Gastrocnemius medialis (tissue), 4 donors: Measurements from ENCODE around the gene ZNF750. TPM values are rescaled to one million over a fixed set of nuclear protein-coding genes. Genes with fewer than 3 reads are reported as not detected.

Source experiments
- ATAC-seq, 2 donors: fragments of 150-250 bp; one replicate each; pipeline ENCODE4 v1.9.1; 2016
- DNase-seq, 2 donors: peaks; one replicate each; pipeline ENCODE4 v3.0.0-alpha.2; 2019
- H3K27ac ChIP-seq, 4 donors: fragments of 200-600 bp; sonication (generic); 1 replicate in 1 of 4; 2 replicates in 3 of 4; pipeline ENCODE4 v1.5.1; 2016 to 2018; ENCODE audit warnings: mild to moderate bottlenecking in 2 of 4, moderate library complexity in 1 of 4
- H3K27me3 ChIP-seq, 3 donors: fragments of 200-600 bp; sonication (generic) in 2 of 3; 1 replicate in 1 of 3; 2 replicates in 2 of 3; pipeline versions ENCODE4 v1.5.1 to v1.6.0; 2016 to 2019; ENCODE audit warnings: mild to moderate bottlenecking in 1 of 3, moderate library complexity in 1 of 3
- H3K36me3 ChIP-seq, 2 donors: fragments of 200-600 bp; sonication (generic) in 1 of 2; one replicate each; pipeline ENCODE4 v1.5.1; 2017 to 2018
- H3K4me1 ChIP-seq, 2 donors: fragments of 200-600 bp; sonication (generic) in 1 of 2; one replicate each; pipeline ENCODE4 v1.5.1; 2016 to 2017; ENCODE audit warnings: mild to moderate bottlenecking in 2 of 2
- H3K4me3 ChIP-seq, 4 donors: fragments of 200-600 bp; sonication (generic) in 3 of 4; 1 replicate in 1 of 4; 2 replicates in 3 of 4; pipeline ENCODE4 v1.5.1; 2016 to 2019; ENCODE audit warnings: mild to moderate bottlenecking in 2 of 4
- H3K9me3 ChIP-seq, 3 donors: fragments of 200-600 bp; sonication (generic) in 2 of 3; 1 replicate in 1 of 3; 2 replicates in 2 of 3; pipeline ENCODE4 v1.5.1; 2016 to 2019
- CTCF ChIP-seq, 5 experiments: fragments of 450-650 bp in 3 of 5; fragments of 200-600 bp in 2 of 5; sonication (generic) in 2 of 5; IDR thresholded peaks in 4 of 5; conservative IDR thresholded peaks in 1 of 5; 1 replicate in 4 of 5; 2 replicates in 1 of 5; pipeline ENCODE4 v1.5.1; 2016 to 2019; ENCODE audit warnings: antibody characterized with exemption in 5 of 5, mild to moderate bottlenecking in 3 of 5, moderate library complexity in 3 of 5
- POLR2A ChIP-seq, 2 donors: fragments of 450-650 bp; IDR thresholded peaks; one replicate each; pipeline ENCODE4 v1.6.1; 2017; ENCODE audit warnings: antibody characterized with exemption in 2 of 2, mild to moderate bottlenecking in 2 of 2, moderate library complexity in 2 of 2
- in situ Hi-C, 4 donors: fragments of 200-750 bp; cut with MboI; loops; one replicate each; pipeline versions ENCODE4 v1.15.0 to v1.8.0; 2017; ENCODE audit warnings: low sequenced_read_pairs in 4 of 4
- intact Hi-C: fragments of 100-400 bp; cut with DNase I; formaldehyde crosslinking; loops from one replicate; pipeline ENCODE4 v1.15.1; 2023; ENCODE audit warnings: low total_unique reads
- total RNA-seq, 4 donors: library from RNA; depleted of rRNA; stranded (reverse); fragments of >200 nt; gene quantifications; one replicate each; pipeline versions ENCODE4 v1.1.0 to v1.2.3, GENCODE V29; 2016

The ZNF750 gene
- total RNA-seq, 4 donors from 2014 or later, result 2.5 to 17.8 (median 11.7) TPM

GRCh38 chr17:82820278-82821251 lies 19.3 kb downstream of the ZNF750 start:
- in situ Hi-C loops (no loop called here), intact Hi-C loops (no loop called here)
- no peak for ATAC-seq
- Histone ChIP-seq H3K9me3 (no peaks in the 10 kb centered on the region), H3K27ac (no peak overlapping the region), H3K36me3 (peaks cover 0 to 14% of the 10 kb centered on the region in 2 donors), H3K4me3 (no peak overlapping the region), H3K27me3 (no peaks in the 10 kb centered on the region), H3K4me1 (no peaks in the 10 kb centered on the region)
- DNase-seq, result no peak
- TF ChIP-seq CTCF (IDR thresholded peaks at IDR 0.05 in 4 of 5, conservative IDR thresholded peaks at IDR 0.05 in 1 of 5), result no peak
- TF ChIP-seq POLR2A (IDR thresholded peaks at IDR 0.05), result no peak

GRCh38 chr17:82817947-82818346 lies 21.9 kb downstream of the ZNF750 start:
- Histone ChIP-seq H3K9me3 (no peaks in the 10 kb centered on the region), H3K4me1 (no peaks in the 10 kb centered on the region), H3K27me3 (no peaks in the 10 kb centered on the region), H3K4me3 (no peak overlapping the region), H3K36me3 (peaks cover 0 to 14% of the 10 kb centered on the region in 2 donors), H3K27ac (no peak overlapping the region)
- in situ Hi-C loops (no loop called here), intact Hi-C loops (no loop called here)
- TF ChIP-seq CTCF (IDR thresholded peaks at IDR 0.05 in 4 of 5, conservative IDR thresholded peaks at IDR 0.05 in 1 of 5), result no peak
- no peak for TF ChIP-seq POLR2A (IDR thresholded peaks at IDR 0.05)
- ATAC-seq (no peak), DNase-seq (no peak)

- TF ChIP-seq POLR2A (IDR thresholded peaks at IDR 0.05) (no peak), CTCF (IDR thresholded peaks at IDR 0.05 in 4 of 5, conservative IDR thresholded peaks at IDR 0.05 in 1 of 5) (no peak)
- ATAC-seq (no peak), DNase-seq (no peak)
- Histone ChIP-seq H3K27ac (no peak overlapping the region), H3K4me1 (no peaks in the 10 kb centered on the region), H3K4me3 (no peak overlapping the region), H3K9me3 (no peaks in the 10 kb centered on the region), H3K27me3 (no peaks in the 10 kb centered on the region), H3K36me3 (peaks cover 0 to 17% of the 10 kb centered on the region in 2 donors)
- intact Hi-C loops, result no loop called here
- in situ Hi-C loops, result no loop called here
These were observed 23.5 kb downstream of the ZNF750 start for GRCh38 chr17:82816358-82816757.

- DNase-seq (no peak), ATAC-seq (no peak)
- peaks cover 0 to 17% of the 10 kb centered on the region in 2 donors for H3K36me3 ChIP-seq
- in situ Hi-C loops, result no loop called here
- H3K27ac ChIP-seq, result no peak overlapping the region
- no peaks in the 10 kb centered on the region for H3K9me3 ChIP-seq
- no peaks in the 10 kb centered on the region for H3K4me1 ChIP-seq
- intact Hi-C loops, result no loop called here
- TF ChIP-seq CTCF (IDR thresholded peaks at IDR 0.05 in 4 of 5, conservative IDR thresholded peaks at IDR 0.05 in 1 of 5) (no peak), POLR2A (IDR thresholded peaks at IDR 0.05) (no peak)
- no peaks in the 10 kb centered on the region for H3K27me3 ChIP-seq
- no peak overlapping the region for H3K4me3 ChIP-seq
These were observed 24.0 kb downstream of the ZNF750 start for GRCh38 chr17:82815790-82816305.
